Loucy (cell line): ENCODE measurements around the gene ZNF277.
"Not testable (repeated sequence)": the region's sequence is repeated elsewhere in the genome, so short reads cannot be mapped to it uniquely, and the experiment has no call there.

Experiments used
- H2AFZ ChIP-seq: fragments of 200-600 bp; sonication (generic); 2 replicates; pipeline ENCODE4 v1.6.0; 2016; ENCODE audit warnings: antibody characterized with exemption, mild to moderate bottlenecking, low read length, moderate library complexity
- H3F3A ChIP-seq: fragments of 200-600 bp; 2 replicates; pipeline ENCODE4 v1.6.0; 2016; ENCODE audit warnings: antibody characterized with exemption, low read depth, mild to moderate bottlenecking
- H3K27me3 ChIP-seq: fragments of 200-600 bp; sonication (generic); 2 replicates; pipeline ENCODE4 v1.6.1; 2014; ENCODE audit warnings: low read length, mild to moderate bottlenecking; ENCODE audit not compliant: insufficient read depth, poor library complexity, severe bottlenecking
- H3K36me3 ChIP-seq: fragments of 200-600 bp; sonication (generic); 2 replicates; pipeline ENCODE4 v1.6.1; 2016; ENCODE audit warnings: low read length; ENCODE audit not compliant: insufficient read depth
- H3K4me1 ChIP-seq: fragments of 200-600 bp; sonication (generic); 2 replicates; pipeline ENCODE4 v1.5.1; 2014; ENCODE audit warnings: low read length, mild to moderate bottlenecking; ENCODE audit not compliant: insufficient read depth, poor library complexity, severe bottlenecking
- H3K4me2 ChIP-seq: fragments of 200-600 bp; sonication (generic); 2 replicates; pipeline ENCODE4 v1.6.0; 2014; ENCODE audit warnings: antibody characterized with exemption, low read length, low read depth, mild to moderate bottlenecking; ENCODE audit not compliant: poor library complexity, severe bottlenecking
- H3K4me3 ChIP-seq: fragments of 200-600 bp; sonication (generic); 2 replicates; pipeline ENCODE4 v1.5.1; 2014; ENCODE audit warnings: low read length, mild to moderate bottlenecking, mixed read lengths; ENCODE audit not compliant: poor library complexity, severe bottlenecking
- H3K79me2 ChIP-seq: fragments of 200-600 bp; sonication (generic); 2 replicates; pipeline ENCODE4 v1.6.1; 2014; ENCODE audit warnings: low read length; ENCODE audit not compliant: insufficient read depth
- H3K9ac ChIP-seq: fragments of 200-600 bp; sonication (generic); 2 replicates; pipeline ENCODE4 v1.6.0; 2014; ENCODE audit warnings: mild to moderate bottlenecking, low read depth, low read length, moderate library complexity; ENCODE audit not compliant: poor library complexity, severe bottlenecking
- H3K9me2 ChIP-seq: fragments of 200-600 bp; sonication (generic); replicated peaks from 2 replicates; pipeline ENCODE4 v1.6.1; 2016; ENCODE audit warnings: low read depth, low read length, mixed read lengths
- H3K9me3 ChIP-seq: fragments of 200-600 bp; sonication (generic); 2 replicates; pipeline ENCODE4 v1.6.1; 2014; ENCODE audit warnings: mild to moderate bottlenecking, antibody characterized with exemption, low read length, low read depth; ENCODE audit not compliant: insufficient read depth
- H4K20me1 ChIP-seq: fragments of 200-600 bp; sonication (generic); 2 replicates; pipeline ENCODE4 v1.6.0; 2014; ENCODE audit warnings: antibody characterized with exemption, low read length, mild to moderate bottlenecking; ENCODE audit not compliant: insufficient read depth, poor library complexity, severe bottlenecking
- CTCF ChIP-seq: fragments of 200-600 bp; sonication (generic); conservative IDR thresholded peaks from 2 replicates; pipeline ENCODE4 v1.5.1; 2014; ENCODE audit warnings: mild to moderate bottlenecking, antibody characterized with exemption, low read length
- EZH2phosphoT487 ChIP-seq: fragments of 200-600 bp; IDR thresholded peaks from 2 replicates; pipeline ENCODE4 v1.6.1; 2018; ENCODE audit warnings: antibody characterized with exemption, mild to moderate bottlenecking, moderate library complexity, borderline replicate concordance

Gene ZNF277

GRCh38 chr7:112238852-112239610 lies 32.5 kb downstream of the ZNF277 start:
- Histone ChIP-seq H3K4me2 (no peak overlapping the region), H3K4me1 (peaks cover 3% of the 10 kb centered on the region), H3K9me3 (no peaks in the 10 kb centered on the region), H3K9me2 (no peaks in the 10 kb centered on the region), H2AFZ (no peak overlapping the region), H3K4me3 (no peak overlapping the region), H3K36me3 (no peaks in the 10 kb centered on the region), H3K79me2 (peaks cover 35% of the 10 kb centered on the region), H3K9ac (no peak overlapping the region), H4K20me1 (no peaks in the 10 kb centered on the region), H3F3A (no peaks in the 10 kb centered on the region), H3K27me3 (no peaks in the 10 kb centered on the region)
- TF ChIP-seq EZH2phosphoT487 (no peak), CTCF (no peak)

DNA sequence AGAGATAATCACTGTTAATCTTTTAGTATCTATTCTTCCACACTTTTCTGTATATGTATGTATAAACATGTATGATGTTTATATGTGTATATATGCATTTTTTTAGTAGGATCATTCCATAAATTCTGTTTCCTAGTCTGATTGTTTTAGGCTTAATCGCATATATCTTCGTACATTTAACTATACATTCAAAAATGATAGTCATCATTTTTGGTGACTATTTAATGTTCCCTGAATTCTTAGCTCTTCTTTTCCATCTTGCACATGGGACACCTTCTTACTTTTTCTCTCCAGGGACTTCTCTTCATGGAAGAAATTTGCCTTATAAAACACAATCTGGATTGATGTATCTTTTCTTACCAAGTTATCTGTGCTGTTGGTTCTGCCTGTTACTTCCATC lies 42.1 kb downstream of the ZNF277 start:
- Histone ChIP-seq H3K27me3 (no peaks in the 10 kb centered on the region), H3K9me2 (no peaks in the 10 kb centered on the region), H3K9me3 (no peaks in the 10 kb centered on the region), H3K9ac (no peak overlapping the region), H3K79me2 (peaks cover 13% of the 10 kb centered on the region; the same call in 1 of the 2 replicates), H3K36me3 (0 out of 2 replicates have a peak, but pooled peaks cover 2% of the 10 kb centered on the region), H3K4me3 (no peak overlapping the region), H2AFZ (no peak overlapping the region), H3K4me1 (peaks cover 5% of the 10 kb centered on the region), H4K20me1 (no peaks in the 10 kb centered on the region), H3K4me2 (no peak overlapping the region), H3F3A (no peaks in the 10 kb centered on the region)
- TF ChIP-seq CTCF: no peak
- TF ChIP-seq EZH2phosphoT487: no peak

DNA sequence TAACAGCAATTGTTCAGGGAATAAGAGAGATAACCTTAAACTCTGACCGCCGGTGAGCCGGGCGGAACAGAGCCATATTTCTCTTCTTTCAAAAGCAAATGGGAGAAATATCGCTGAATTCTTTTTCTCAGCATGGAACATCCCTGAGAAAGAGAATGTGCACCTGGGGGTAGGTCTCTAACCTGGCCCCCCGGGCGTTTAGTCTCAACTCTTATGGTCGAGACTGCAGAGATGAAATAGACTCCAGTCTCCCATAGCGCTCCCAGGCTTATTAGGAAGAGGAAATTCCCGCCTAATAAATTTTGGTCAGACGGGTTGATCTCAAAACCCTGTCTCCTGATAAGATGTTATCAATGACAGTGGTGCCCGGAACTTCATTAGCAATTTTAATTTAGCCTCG lies 43.5 kb downstream of the ZNF277 start:
- not testable (repeated sequence) for H3F3A ChIP-seq, H3K27me3 ChIP-seq, H3K9me2 ChIP-seq, H3K4me3 ChIP-seq, H2AFZ ChIP-seq, H3K9me3 ChIP-seq, H3K36me3 ChIP-seq, H3K4me2 ChIP-seq, H4K20me1 ChIP-seq, H3K9ac ChIP-seq
- H3K79me2 ChIP-seq: peaks cover 25% of the 10 kb centered on the region; the same call in 1 of the 2 replicates
- H3K4me1 ChIP-seq: peaks cover 17% of the 10 kb centered on the region

DNA sequence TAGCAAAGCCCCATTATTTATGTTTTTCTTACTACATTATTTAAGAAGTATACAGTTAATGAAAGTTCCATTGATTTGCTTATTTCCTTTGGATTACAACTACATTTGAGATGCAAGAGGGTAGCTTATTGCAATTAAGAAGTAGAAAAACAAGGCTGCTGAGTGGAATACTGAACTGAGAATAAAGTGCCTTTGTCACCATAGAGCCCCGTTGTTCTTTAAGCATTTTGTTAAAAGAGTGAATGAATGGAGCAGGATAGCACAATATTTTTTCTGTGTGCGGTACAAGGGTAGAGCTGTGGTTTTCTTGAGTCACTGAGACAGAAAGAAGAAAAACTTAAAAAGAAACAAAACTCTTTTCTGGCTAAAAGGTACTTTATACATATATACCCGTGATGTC lies 45.6 kb downstream of the ZNF277 start:
- H3K9ac ChIP-seq: no peak overlapping the region
- no peaks in the 10 kb centered on the region for H3F3A ChIP-seq
- H3K27me3 ChIP-seq: no peaks in the 10 kb centered on the region
- no peak for TF ChIP-seq CTCF
- TF ChIP-seq EZH2phosphoT487: no peak
- no peak overlapping the region for H3K4me2 ChIP-seq
- H3K9me3 ChIP-seq: no peaks in the 10 kb centered on the region
- H3K4me3 ChIP-seq: no peak overlapping the region
- H3K4me1 ChIP-seq: peaks cover 26% of the 10 kb centered on the region
- H3K36me3 ChIP-seq: no peaks in the 10 kb centered on the region
- H3K9me2 ChIP-seq: no peaks in the 10 kb centered on the region
- no peak overlapping the region for H2AFZ ChIP-seq
- peaks cover 8% of the 10 kb centered on the region for H4K20me1 ChIP-seq
- H3K79me2 ChIP-seq: peaks cover 41% of the 10 kb centered on the region
